NCI-H187 (cell line): Measurements from ENCODE around the gene SLC16A6.
"Not testable (repeated sequence)": the region's sequence is repeated elsewhere in the genome, so short reads cannot be mapped to it uniquely, and the experiment has no call there.

Source experiments
- DNase-seq, 2 experiments: peaks; one replicate each; lab custom pipeline; 2025; lab: John Stamatoyannopoulos, UW

Gene SLC16A6

GRCh38 chr17:68290268-68290954 lies 516 bp downstream of the SLC16A6 start:
- DNase-seq, result no peak

- no peak for DNase-seq
These were observed 1.0 kb downstream of the SLC16A6 start for GRCh38 chr17:68289936-68290267.

GRCh38 chr17:68289473-68289872 lies 1.5 kb downstream of the SLC16A6 start:
- no peak for DNase-seq

- no peak for DNase-seq
These were observed 2.1 kb downstream of the SLC16A6 start for GRCh38 chr17:68288804-68289203.

GRCh38 chr17:68288375-68288774 lies 2.6 kb downstream of the SLC16A6 start:
- no peak for DNase-seq

- not testable (repeated sequence) for DNase-seq
These were observed 9.0 kb downstream of the SLC16A6 start for GRCh38 chr17:68281965-68282364.

- no peak for DNase-seq
These were observed 13.1 kb downstream of the SLC16A6 start for GRCh38 chr17:68277807-68278206.

- DNase-seq, result not testable (repeated sequence)
These were observed 14.6 kb downstream of the SLC16A6 start for GRCh38 chr17:68276339-68276738.

- no peak for DNase-seq
These were observed 17.2 kb downstream of the SLC16A6 start for GRCh38 chr17:68273722-68274121.

- not testable (repeated sequence) for DNase-seq
These were observed 25.1 kb downstream of the SLC16A6 start for GRCh38 chr17:68265833-68266232.

- peak in 1 of 2 experiments; percentile 9 for DNase-seq
These were observed 27.7 kb downstream of the SLC16A6 start for GRCh38 chr17:68263101-68263681.

GRCh38 chr17:68262467-68262866 lies 28.5 kb downstream of the SLC16A6 start:
- DNase-seq, result not testable (repeated sequence)

- DNase-seq, result no peak
These were observed 30.7 kb downstream of the SLC16A6 start for GRCh38 chr17:68260051-68260762.

- DNase-seq, result not testable (repeated sequence)
These were observed 31.3 kb downstream of the SLC16A6 start for GRCh38 chr17:68259648-68259951.

GRCh38 chr17:68258890-68259647 lies 31.9 kb downstream of the SLC16A6 start:
- DNase-seq, result not testable (repeated sequence)

GRCh38 chr17:68257934-68258333 lies 33.0 kb downstream of the SLC16A6 start:
- no peak for DNase-seq

- DNase-seq, result not testable (repeated sequence)
These were observed 34.2 kb downstream of the SLC16A6 start for GRCh38 chr17:68256701-68257100.

GRCh38 chr17:68255731-68256538 lies 35.0 kb downstream of the SLC16A6 start:
- no peak for DNase-seq

- DNase-seq, result no peak
These were observed 35.8 kb downstream of the SLC16A6 start for GRCh38 chr17:68255151-68255550.

- not testable (repeated sequence) for DNase-seq
These were observed 37.5 kb downstream of the SLC16A6 start for GRCh38 chr17:68253426-68253825.

- no peak for DNase-seq
These were observed 41.6 kb downstream of the SLC16A6 start for GRCh38 chr17:68249354-68249765.

GRCh38 chr17:68248891-68249290 lies 42.0 kb downstream of the SLC16A6 start:
- no peak for DNase-seq
